B cell (primary cell): ENCODE measurements around the gene SCAI.

Experiments
- CTCF ChIP-seq: fragments of 200-600 bp; IDR thresholded peaks from one replicate; pipeline ENCODE4 v1.8.0; 2022; ENCODE audit warnings: antibody characterized with exemption, mild to moderate bottlenecking
- EZH2 ChIP-seq: IDR thresholded peaks from 2 replicates; pipeline ENCODE4 v1.6.1; 2012; ENCODE audit warnings: borderline replicate concordance, low read depth, mild to moderate bottlenecking, moderate library complexity, low read length; ENCODE audit not compliant: insufficient read depth, poor library complexity, severe bottlenecking

- TF ChIP-seq CTCF (no peak), EZH2 (no peak)
Measured at GRCh38 chr9:125008599-125008998, 134.7 kb downstream of the SCAI start.
